SKM-1 (cell line): ENCODE data around the gene SLC12A9.

Experiments used
- DNase-seq: peaks from one replicate; lab custom pipeline; 2025; ENCODE audit not compliant: unreplicated experiment; lab: John Stamatoyannopoulos, UW

The SLC12A9 gene

GRCh38 chr7:100860702-100861615 is 8.4 kb downstream of the SLC12A9 start:
- DNase-seq, result no peak

GRCh38 chr7:100861616-100861985 is 9.1 kb downstream of the SLC12A9 start:
- DNase-seq, result no peak

GRCh38 chr7:100863406-100863950 is 11.0 kb downstream of the SLC12A9 start:
- no peak for DNase-seq

DNA sequence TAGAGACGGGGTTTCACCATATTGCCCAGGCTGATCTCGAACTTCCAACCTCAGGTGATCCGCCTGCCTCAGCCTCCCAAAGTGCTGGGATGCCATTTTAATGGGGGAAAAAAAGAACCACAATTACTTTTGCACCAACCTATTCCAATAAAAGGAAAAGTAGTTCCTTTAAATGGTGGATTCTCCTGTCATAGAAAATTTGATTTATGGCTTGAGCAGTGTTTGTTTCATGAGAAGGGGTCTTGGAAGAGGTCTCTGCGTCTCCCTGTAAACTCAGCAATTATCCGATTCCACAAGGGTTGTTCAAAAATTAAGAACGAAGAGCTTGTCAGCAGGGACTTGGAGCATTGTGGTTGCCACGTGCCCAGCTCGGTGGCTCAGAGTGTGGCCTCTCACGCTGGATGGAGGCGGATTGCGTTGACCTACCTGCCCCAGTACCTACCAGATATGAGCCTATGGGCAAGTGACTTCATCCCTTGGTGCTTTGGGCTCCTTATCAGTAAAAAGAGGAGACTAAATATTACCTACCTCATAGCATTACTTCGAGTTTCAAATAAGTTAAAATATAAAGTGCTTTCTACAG is 11.8 kb downstream of the SLC12A9 start:
- DNase-seq, result no peak

DNA sequence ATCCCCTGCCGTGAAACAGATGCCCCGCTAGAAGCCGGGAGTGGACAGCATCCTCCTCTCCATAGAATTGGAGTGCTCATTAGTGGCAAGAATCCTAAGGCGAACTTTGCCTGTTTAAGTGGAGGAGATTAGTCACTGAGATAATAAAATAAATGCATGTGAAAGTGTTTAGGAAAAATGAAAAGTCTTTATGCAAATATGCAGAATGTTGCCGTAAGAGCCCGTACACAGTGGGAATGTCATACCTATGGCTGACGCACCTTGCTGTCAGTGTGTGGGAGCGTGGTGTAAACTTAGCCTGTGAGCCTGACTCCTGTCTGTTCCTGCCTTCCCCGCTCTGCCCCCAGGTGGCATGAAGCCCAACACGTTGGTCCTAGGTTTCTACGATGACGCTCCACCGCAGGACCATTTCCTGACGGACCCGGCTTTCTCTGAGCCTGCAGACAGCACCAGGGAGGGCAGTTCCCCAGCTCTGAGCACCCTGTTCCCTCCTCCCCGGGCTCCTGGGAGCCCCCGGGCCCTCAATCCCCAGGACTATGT is 12.9 kb downstream of the SLC12A9 start:
- no peak for DNase-seq

GRCh38 chr7:100865938-100866728 is 13.6 kb downstream of the SLC12A9 start:
- DNase-seq, result no peak

DNA sequence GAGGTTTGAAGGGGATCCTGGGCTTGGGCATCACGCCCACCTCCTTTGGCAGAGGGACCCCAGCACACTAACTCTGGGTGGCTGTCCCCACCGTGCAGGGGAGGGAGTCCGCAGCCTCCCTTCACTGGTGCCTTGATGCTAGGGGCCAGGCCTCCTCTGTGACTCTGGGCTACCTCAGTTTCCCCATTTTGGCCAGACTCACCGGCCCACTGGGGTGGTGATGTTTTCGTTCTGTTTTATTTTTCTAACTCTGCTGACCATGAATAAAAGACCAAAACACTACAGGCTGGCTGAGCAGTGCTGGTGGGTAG is 14.2 kb downstream of the SLC12A9 start:
- no peak for DNase-seq

- peak; percentile 28 for DNase-seq
These were observed 14.7 kb downstream of the SLC12A9 start, which contains the start of gene TRIP6 for GRCh38 chr7:100867040-100867775. Gene TRIP6, plus strand, starts transcription at chr7:100867387. Its CDS starts 111 bp downstream, at chr7:100867498.

- DNase-seq, result no peak
These were observed 15.4 kb downstream of the SLC12A9 start for GRCh38 chr7:100867776-100868485.

DNA sequence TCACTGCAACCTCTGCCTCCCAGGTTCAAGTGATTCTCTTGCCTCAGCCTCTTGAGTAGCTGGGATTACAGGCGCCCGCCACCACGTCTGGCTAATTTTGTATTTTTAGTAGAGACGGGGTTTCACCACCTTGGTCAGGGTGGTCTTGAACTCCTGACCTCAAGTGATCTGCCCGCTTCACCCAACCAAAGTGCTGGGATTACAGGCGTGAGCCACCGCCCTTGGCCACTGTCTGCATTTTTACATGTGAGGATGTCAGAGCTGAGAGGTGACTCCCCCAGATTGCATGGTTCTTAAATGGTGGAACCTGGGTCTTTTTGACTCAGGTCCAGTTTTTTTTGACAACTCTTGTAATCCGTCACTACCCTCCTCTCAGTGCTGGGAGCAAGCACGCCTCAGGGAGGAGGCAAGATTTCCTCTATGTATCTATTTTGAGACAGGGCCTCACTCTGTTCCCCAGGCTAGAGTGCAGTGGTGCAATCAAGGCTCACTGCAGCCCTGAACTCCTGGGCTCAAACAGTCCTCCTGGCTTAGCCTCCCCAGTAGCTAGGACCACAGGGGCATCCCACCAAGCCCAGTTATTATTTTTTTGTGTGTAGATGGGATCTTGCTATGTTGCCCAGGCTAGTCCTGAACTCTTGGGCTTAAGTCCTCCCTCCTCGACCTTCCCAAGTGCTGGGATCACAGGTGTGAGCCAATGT is 21.2 kb downstream of the SLC12A9 start:
- no peak for DNase-seq

DNA sequence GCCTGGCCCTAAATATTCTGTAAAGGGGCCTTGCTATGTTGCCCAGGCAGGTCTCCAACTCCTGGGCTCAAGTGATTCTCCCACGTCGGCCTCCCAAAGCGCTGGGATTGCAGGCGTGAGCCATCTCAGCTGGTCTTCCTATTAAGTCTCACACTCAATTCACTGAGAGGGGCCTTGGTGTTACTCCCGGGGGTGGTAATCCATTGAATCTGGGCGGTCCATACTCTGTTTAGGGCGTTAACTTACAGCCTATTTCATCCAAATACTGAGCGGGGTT is 21.7 kb downstream of the SLC12A9 start:
- no peak for DNase-seq

DNA sequence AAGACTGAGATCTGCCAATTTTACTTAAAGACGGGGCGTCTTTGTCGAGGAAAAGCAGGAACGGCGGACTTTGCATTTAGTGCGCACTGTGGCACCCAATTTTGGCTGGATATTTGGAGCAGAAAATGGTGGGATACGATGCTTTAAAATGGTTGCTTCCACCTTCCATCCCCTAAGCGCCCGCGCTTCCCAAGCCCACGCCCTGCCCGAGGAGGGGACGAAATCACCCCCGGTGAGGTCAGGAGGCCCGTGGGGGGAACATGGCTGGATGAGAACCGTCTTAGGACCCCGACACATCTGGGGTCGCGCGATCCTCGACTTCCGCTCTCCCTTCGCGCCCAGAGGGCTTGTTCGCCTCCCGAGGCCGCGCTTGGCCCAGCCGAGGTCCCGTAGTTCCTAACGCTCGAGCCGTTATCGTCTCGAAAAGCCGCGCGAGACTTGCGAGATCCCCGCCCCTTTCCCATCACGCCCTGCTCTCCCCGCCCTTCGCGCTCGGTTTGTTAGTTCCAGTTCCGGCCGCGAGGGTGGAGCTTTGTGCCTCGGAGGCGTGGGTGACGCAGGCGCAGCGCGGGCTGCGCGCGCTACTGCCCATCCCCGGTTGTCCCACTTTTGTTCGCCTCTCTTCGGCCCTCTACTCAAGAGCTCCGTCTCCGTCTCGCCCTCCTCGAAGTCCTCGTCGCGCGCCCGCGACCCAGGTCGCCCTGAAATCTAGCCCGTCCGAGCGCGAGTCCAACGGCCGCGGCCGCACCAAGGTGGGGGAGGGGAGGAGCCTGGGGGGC is 22.3 kb downstream of the SLC12A9 start, which contains the start of gene SRRT:
Gene SRRT, plus strand, starts transcription at position 527 of the 779 bp plus-strand sequence. CDS start 488 bp downstream, outside the sequence.
- DNase-seq, result peak; percentile 98

DNA sequence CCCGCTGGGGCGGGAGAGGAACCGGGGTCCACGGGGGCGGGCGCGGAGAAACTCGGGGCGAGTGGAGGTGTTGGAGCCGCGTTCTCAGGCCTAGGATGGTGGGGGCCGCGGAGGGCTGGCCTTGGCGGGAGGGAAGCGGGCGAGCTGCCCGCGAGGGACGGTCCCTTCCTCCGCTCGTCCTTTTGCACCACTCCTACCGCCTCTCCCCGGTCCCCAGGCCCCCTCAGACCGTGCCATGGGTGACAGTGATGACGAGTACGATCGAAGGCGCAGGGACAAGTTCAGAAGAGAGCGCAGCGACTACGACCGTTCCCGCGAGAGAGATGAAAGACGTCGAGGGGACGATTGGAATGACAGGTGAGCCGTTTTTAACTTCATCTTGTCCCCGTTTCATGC is 22.8 kb downstream of the SLC12A9 start:
- no peak for DNase-seq

DNA sequence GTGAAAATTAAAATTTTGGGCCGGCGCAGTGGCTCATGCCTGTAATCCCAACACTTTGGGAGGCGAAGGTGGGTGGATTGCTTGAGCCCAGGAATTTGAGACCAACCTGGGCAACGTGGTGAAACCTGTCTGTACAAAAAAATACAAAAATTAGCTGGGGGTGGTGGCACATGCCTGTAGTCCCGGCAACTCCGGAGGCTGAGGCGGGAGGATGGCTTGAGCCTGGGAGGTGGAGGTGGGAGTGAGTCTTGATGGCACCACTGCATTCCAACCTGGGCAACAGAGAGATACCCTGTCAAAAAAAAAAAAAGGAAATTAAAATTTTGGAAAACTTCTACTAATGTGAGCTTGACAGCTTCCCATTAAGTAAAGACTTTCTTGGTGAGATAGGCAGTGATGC is 25.5 kb downstream of the SLC12A9 start:
- DNase-seq, result no peak

- no peak for DNase-seq
These were observed 26.2 kb downstream of the SLC12A9 start for GRCh38 chr7:100878685-100879084.

DNA sequence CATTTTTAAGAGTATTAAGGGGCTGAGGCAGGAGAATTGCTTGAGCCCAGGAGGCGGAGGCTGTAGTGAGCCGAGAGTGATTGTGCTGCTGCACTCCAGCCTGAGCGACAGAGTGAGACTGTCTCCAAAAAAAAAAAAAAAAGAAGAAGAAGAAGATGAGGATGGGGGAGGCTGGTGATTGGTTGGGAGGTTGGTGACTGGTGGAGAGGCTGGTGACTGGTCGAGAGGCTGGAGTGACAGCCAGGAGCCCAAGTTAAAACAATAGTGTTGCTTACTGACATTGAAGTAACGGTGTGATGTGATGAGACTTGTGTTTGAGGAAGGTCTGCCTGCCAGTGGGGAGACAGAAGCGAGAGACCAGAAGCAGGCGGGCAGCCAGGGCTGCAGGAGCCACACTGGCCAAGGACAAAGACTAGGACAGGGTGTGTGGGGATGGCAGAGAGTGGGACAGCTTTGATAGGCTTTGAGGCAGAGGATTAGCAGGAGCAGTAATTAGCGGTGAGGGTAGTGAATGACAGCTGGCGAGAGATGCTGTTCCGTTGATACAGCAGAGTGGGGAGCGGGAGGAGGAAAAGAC is 27.3 kb downstream of the SLC12A9 start:
- no peak for DNase-seq

- no peak for DNase-seq
These were observed 28.1 kb downstream of the SLC12A9 start for GRCh38 chr7:100880645-100881044.

DNA sequence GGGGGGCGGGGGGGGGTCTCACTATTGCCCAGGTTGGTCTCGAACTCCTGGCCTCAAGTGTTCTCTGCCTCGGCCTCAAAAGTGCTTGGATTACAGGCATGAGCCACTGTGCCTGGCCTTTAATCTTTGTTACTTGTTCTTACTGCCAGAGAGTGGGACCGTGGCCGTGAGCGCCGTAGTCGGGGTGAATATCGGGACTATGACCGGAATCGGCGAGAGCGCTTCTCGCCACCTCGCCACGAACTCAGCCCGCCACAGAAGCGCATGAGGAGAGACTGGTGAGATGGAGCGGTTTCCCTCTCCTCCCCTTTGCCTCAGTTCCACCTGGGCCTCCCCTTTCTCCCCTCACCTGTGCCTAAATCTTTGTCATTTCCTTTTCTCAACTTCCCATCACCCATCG is 28.6 kb downstream of the SLC12A9 start:
- no peak for DNase-seq
